ENCODE measurements around the gene TEX44.
"Not testable (repeated sequence)": the region's sequence is repeated elsewhere in the genome, so short reads cannot be mapped to it uniquely, and the experiment has no call there.

The TEX44 gene

DNA sequence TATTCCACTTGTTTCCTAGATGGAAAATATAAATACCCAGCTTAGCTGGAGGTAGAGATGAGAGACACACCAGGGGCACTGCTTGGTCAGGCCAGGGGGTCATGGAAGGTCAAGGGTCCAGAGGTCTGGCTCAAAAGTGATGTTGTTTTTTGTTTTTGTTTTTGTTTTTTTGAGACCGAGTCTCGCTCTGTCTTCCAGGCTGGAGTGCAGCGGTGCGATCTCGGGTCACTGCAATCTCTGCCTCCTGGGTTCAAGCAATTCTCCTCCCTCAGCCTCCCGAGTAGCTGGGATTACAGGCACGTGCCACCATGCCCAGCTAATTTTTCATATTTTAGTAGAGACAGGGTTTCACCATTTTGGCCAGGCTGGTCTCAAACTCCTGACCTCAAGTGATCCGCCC lies 36.2 kb upstream of the TEX44 start:
- H3K27ac ChIP-seq (ENCODE audit: low read length); H3K36me3 ChIP-seq (ENCODE audit: control insufficient read depth, insufficient read depth, low read length); H3K9me3 ChIP-seq (ENCODE audit: control insufficient read depth, insufficient read depth, low read length); H3K4me1 ChIP-seq (ENCODE audit: control insufficient read depth, insufficient read depth, low read length); H3K27me3 ChIP-seq (ENCODE audit: control insufficient read depth, insufficient read depth, low read length); H3K4me3 ChIP-seq (ENCODE audit: low read length); DNase-seq (ENCODE audit: low read depth, low spot score): not testable (repeated sequence)
- WGBS (ENCODE audit: insufficient coverage, insufficient read length), result no CpG with 5 or more reads among the region's 8 CpGs

DNA sequence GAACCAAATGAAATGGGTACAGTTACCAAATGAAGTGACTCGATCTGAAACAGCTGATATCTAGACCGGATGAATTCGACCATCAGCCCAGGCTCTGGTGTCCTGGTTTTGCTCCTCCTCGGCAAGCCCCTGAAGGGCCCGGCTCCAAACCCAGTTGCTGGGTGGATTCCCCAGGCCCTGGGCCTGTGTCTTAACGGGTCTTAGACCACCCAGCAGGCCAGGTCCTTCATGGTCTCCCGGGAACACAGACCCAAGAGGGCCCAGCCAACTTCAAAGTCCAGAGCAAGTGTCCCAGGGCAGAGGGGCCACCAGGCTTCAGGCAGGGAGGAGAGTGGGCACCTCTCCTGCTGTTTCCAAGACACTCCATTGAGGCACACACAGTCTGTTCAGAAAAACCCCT lies 35.7 kb upstream of the TEX44 start:
- Histone ChIP-seq H3K4me3 (ENCODE audit: low read length) (no peak overlapping the region), H3K27me3 (ENCODE audit: control insufficient read depth, insufficient read depth, low read length) (no peaks in the 10 kb centered on the region), H3K36me3 (ENCODE audit: control insufficient read depth, insufficient read depth, low read length) (no peaks in the 10 kb centered on the region), H3K4me1 (ENCODE audit: control insufficient read depth, insufficient read depth, low read length) (no peaks in the 10 kb centered on the region), H3K9me3 (ENCODE audit: control insufficient read depth, insufficient read depth, low read length) (no peaks in the 10 kb centered on the region), H3K27ac (ENCODE audit: low read length) (no peak overlapping the region)
- DNase-seq (ENCODE audit: low read depth, low spot score), result no peak
- no CpG with 5 or more reads among the region's 7 CpGs for WGBS (ENCODE audit: insufficient coverage, insufficient read length)

DNA sequence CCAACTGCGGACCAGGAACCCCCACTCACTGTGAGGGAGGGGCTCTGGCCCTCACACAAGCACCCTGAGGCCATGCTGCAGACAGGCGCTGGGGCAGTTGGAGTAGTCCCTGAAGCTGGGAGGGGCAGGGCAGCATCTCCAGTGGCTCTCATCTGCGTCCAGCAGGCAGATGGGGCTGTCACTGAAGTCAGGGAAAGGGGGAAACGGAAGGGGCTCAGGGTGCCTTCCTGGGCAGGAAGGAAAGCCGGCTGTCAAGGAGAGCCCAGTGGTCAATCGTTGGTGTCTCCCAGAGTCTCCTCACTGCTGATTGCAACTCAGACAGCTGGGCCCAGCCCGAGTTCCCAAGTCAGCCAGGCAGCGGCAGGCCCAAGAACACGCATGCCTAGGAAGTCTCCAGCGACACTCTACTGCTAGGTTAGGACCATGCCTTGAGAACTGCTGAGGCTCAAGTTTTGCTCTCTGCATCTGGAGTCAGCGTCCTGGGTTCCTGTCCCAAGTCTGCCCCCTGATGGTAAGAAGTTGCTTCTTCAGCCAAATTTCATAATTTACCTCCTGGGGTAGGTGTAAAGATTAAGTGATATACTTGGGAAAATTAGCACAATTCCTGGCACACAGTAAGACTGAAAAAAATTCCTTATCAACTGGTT lies 35.0 kb upstream of the TEX44 start:
- no peak overlapping the region for H3K27ac ChIP-seq (ENCODE audit: low read length)
- H3K9me3 ChIP-seq (ENCODE audit: control insufficient read depth, insufficient read depth, low read length), result no peaks in the 10 kb centered on the region
- no peaks in the 10 kb centered on the region for H3K4me1 ChIP-seq (ENCODE audit: control insufficient read depth, insufficient read depth, low read length)
- no peaks in the 10 kb centered on the region for H3K36me3 ChIP-seq (ENCODE audit: control insufficient read depth, insufficient read depth, low read length)
- H3K4me3 ChIP-seq (ENCODE audit: low read length), result no peak overlapping the region
- H3K27me3 ChIP-seq (ENCODE audit: control insufficient read depth, insufficient read depth, low read length), result no peaks in the 10 kb centered on the region
- DNase-seq (ENCODE audit: low read depth, low spot score), result peak; percentile 74
- WGBS (ENCODE audit: insufficient coverage, insufficient read length), result no CpG with 5 or more reads among the region's 11 CpGs

DNA sequence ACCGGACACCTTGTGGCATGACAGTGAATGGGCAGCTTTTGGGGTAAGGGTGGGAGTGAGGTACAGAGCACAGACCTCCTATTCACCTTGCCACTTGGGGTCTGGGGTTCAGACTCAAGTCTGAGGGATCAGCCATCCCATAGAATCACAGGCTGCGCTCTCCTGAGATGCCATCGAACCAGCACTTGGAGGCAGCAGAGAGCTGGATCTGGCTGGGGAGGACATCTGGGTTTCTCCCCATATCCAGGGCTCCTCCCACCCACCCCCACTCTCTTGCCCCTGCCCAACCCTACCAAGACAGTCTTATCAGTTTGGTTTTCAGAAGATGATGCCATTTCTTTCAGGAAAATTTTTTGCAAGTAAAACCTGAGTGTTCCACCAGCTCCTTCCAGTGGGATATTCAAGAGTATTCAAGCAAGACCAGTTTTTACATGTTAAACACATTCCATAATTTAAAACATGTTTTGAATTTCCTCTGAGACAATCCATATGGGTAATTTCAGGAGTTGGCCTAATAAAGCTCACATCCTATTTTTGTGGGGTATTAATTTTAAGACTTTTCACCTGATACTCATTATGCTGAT lies 29.2 kb upstream of the TEX44 start:
- Histone ChIP-seq H3K27me3 (ENCODE audit: control insufficient read depth, insufficient read depth, low read length) (no peaks in the 10 kb centered on the region), H3K4me1 (ENCODE audit: control insufficient read depth, insufficient read depth, low read length) (peaks cover 2% of the 10 kb centered on the region), H3K36me3 (ENCODE audit: control insufficient read depth, insufficient read depth, low read length) (no peaks in the 10 kb centered on the region), H3K9me3 (ENCODE audit: control insufficient read depth, insufficient read depth, low read length) (no peaks in the 10 kb centered on the region; the same call in 1 of the 2 replicates), H3K4me3 (ENCODE audit: low read length) (no peak overlapping the region), H3K27ac (ENCODE audit: low read length) (no peak overlapping the region)
- WGBS (ENCODE audit: insufficient coverage, insufficient read length), result no CpG with 5 or more reads among the region's 3 CpGs
- DNase-seq (ENCODE audit: low read depth, low spot score), result peak; percentile 71

DNA sequence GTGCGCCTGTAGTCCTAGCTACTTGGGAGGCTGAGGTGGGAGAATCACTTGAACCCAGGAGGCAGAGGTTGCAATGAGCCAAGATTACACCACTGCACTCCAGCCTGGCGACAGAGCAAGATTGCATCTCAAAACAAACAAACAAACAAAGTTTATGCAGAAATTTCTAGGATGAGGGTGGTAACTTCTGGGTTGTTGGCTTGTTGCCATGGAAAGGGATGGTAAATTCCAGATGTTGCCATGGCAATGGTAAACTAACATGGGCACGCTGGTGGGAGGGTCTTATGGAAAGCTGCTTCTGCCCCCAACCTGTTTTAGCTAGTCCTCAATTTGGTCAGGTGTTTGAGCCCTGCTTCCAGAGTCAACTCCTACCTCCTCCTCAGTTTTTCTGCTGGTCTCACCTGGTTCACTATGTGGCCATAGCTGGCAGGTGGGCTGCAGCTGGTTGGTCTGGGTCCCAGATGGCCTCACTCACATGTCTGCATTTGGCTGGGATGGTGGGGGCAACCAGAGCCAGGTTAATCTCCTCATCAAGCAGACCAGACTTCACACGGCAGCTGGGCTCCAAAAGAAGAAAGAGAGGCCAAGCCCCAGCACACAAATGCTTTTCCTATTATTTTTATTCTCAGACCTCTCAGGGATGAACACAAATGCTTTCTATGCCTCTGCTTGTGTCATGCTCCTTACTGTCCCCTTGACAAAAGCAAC lies 26.6 kb upstream of the TEX44 start:
- no CpG with 5 or more reads among the region's 4 CpGs for WGBS (ENCODE audit: insufficient coverage, insufficient read length)
- no peaks in the 10 kb centered on the region; the same call in 1 of the 2 replicates for H3K9me3 ChIP-seq (ENCODE audit: control insufficient read depth, insufficient read depth, low read length)

DNA sequence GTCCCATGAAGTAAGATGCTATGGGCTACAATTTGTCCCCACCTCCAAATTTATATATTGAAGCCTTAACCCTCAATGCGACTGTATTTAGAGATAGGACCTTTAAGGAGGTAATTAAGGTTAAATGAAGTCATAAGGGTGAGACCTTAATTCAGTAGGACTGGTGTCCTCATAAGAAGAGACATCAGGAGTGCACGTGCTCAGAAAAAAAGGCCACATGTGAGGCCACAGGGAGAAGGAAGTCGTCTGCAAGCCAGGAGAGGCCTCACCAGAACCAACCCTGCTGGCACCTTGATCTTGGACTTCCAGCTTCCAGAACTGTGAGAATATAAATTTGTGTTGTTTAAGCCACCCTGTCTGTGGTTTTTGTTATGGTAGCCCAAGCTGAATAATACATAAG lies 25.5 kb upstream of the TEX44 start:
- Histone ChIP-seq H3K36me3 (ENCODE audit: control insufficient read depth, insufficient read depth, low read length) (no peaks in the 10 kb centered on the region), H3K4me1 (ENCODE audit: control insufficient read depth, insufficient read depth, low read length) (peaks cover 4% of the 10 kb centered on the region), H3K27ac (ENCODE audit: low read length) (no peak overlapping the region), H3K27me3 (ENCODE audit: control insufficient read depth, insufficient read depth, low read length) (no peaks in the 10 kb centered on the region), H3K4me3 (ENCODE audit: low read length) (no peak overlapping the region), H3K9me3 (ENCODE audit: control insufficient read depth, insufficient read depth, low read length) (no peaks in the 10 kb centered on the region; the same call in 1 of the 2 replicates)
- no CpG with 5 or more reads among the region's 3 CpGs for WGBS (ENCODE audit: insufficient coverage, insufficient read length)
- no peak for DNase-seq (ENCODE audit: low read depth, low spot score)

More for the DNA sequence above, 26.6 kb upstream of the TEX44 start:
- Histone ChIP-seq H3K27me3 (ENCODE audit: control insufficient read depth, insufficient read depth, low read length) (no peaks in the 10 kb centered on the region), H3K4me3 (ENCODE audit: low read length) (no peak overlapping the region), H3K36me3 (ENCODE audit: control insufficient read depth, insufficient read depth, low read length) (no peaks in the 10 kb centered on the region), H3K4me1 (ENCODE audit: control insufficient read depth, insufficient read depth, low read length) (peaks cover 4% of the 10 kb centered on the region), H3K27ac (ENCODE audit: low read length) (no peak overlapping the region)
- DNase-seq (ENCODE audit: low read depth, low spot score), result no peak

DNA sequence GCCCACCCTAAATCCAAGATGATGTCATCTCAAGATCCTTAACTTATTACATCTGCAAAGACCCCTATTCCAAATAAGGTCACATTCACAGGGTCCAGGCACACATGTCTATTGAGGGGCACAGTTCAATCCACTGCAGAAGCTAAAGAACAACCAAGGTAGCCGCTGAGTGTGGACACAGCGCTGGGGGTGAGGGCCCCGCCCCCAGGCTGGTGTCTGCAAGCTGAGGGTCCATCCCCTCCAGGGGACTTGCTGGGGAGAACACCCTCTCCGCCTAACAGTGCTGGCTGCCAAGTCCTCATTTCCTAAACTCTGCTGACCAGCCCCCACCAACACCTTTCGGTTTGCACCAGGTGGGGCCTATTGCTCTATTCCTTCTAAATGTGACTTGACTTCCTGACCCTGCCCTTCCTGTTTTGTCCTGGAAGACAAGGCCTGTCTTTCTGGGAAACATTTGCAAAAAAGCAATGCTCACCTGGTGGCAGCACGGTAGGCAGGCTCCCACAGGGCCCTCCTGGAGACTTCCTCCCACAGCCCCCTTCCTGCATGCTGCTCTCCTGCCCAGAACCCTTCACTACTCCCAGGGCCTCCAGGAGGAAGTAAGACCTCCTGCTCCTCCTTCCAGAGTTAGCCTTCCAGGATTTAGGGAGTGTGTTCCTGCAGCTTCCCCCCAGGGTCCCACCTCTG lies 24.4 kb upstream of the TEX44 start:
- no peaks in the 10 kb centered on the region for H3K36me3 ChIP-seq (ENCODE audit: control insufficient read depth, insufficient read depth, low read length)
- H3K27me3 ChIP-seq (ENCODE audit: control insufficient read depth, insufficient read depth, low read length), result no peaks in the 10 kb centered on the region
- peaks cover 6% of the 10 kb centered on the region for H3K4me1 ChIP-seq (ENCODE audit: control insufficient read depth, insufficient read depth, low read length)
- H3K27ac ChIP-seq (ENCODE audit: low read length), result no peak overlapping the region
- no CpG with 5 or more reads among the region's 6 CpGs for WGBS (ENCODE audit: insufficient coverage, insufficient read length)
- no peak overlapping the region for H3K4me3 ChIP-seq (ENCODE audit: low read length)
- H3K9me3 ChIP-seq (ENCODE audit: control insufficient read depth, insufficient read depth, low read length), result no peaks in the 10 kb centered on the region; the same call in 1 of the 2 replicates
- DNase-seq (ENCODE audit: low read depth, low spot score), result no peak

DNA sequence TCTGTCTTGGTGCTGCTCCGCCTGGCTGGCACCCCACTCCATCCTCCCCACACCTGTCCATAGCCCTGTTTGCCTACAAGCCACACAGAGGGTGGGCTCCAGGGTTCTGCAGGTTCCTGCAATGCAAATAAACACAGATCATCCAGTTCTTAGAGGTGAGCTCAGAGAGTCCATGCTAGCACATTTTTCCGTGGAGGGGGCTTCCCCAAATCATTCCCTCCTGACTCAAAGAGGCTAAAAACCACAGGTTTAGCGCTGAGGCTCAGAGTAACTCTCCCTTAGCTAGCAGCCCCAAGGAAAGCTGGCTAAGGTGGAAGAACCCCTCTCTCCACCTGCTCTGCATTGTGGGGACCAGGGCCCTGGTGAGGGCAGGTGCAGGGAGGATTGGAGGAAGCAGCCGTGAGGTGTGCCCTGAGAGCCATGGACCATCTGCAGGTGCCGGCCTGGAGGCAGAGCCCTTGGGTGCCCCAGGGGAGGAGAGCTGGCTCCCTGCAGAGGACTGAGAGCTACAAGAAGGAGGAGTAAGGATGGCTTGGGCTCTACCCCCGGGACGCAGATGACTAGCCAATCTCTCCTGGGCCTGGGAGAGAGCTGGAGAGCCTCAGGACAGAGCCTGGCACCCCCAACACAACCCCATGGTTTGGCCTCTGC lies 23.8 kb upstream of the TEX44 start:
- Histone ChIP-seq H3K36me3 (ENCODE audit: control insufficient read depth, insufficient read depth, low read length) (no peaks in the 10 kb centered on the region), H3K9me3 (ENCODE audit: control insufficient read depth, insufficient read depth, low read length) (no peaks in the 10 kb centered on the region; the same call in 1 of the 2 replicates), H3K27me3 (ENCODE audit: control insufficient read depth, insufficient read depth, low read length) (no peaks in the 10 kb centered on the region), H3K4me1 (ENCODE audit: control insufficient read depth, insufficient read depth, low read length) (peaks cover 10% of the 10 kb centered on the region), H3K27ac (ENCODE audit: low read length) (no peak overlapping the region), H3K4me3 (ENCODE audit: low read length) (no peak overlapping the region)
- DNase-seq (ENCODE audit: low read depth, low spot score), result no peak
- WGBS (ENCODE audit: insufficient coverage, insufficient read length), result no CpG with 5 or more reads among the region's 7 CpGs

DNA sequence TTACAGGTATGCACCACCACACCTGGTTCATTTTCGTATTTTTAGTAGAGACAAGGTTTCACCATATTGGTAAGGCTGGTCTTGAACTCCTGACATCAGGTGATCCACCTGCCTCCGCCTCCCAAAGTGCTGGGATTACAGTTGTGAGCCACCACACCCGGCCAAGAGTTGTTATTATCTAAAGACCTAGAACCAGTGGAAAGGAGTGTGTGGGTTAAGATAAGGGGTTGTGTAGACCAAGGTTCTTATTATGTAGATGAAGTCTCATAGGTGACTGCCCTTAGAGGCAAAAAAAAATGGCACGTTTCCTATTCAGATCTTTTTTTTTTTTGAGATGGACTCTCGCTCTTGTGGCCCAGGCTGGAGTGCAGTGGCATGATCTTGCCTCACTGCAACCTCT lies 21.7 kb upstream of the TEX44 start:
- DNase-seq (ENCODE audit: low read depth, low spot score); H3K4me3 ChIP-seq (ENCODE audit: low read length); H3K36me3 ChIP-seq (ENCODE audit: control insufficient read depth, insufficient read depth, low read length); H3K27ac ChIP-seq (ENCODE audit: low read length); H3K9me3 ChIP-seq (ENCODE audit: control insufficient read depth, insufficient read depth, low read length); H3K27me3 ChIP-seq (ENCODE audit: control insufficient read depth, insufficient read depth, low read length): not testable (repeated sequence)
- WGBS (ENCODE audit: insufficient coverage, insufficient read length), result no CpG with 5 or more reads among the region's 5 CpGs
- peaks cover 14% of the 10 kb centered on the region for H3K4me1 ChIP-seq (ENCODE audit: control insufficient read depth, insufficient read depth, low read length)

DNA sequence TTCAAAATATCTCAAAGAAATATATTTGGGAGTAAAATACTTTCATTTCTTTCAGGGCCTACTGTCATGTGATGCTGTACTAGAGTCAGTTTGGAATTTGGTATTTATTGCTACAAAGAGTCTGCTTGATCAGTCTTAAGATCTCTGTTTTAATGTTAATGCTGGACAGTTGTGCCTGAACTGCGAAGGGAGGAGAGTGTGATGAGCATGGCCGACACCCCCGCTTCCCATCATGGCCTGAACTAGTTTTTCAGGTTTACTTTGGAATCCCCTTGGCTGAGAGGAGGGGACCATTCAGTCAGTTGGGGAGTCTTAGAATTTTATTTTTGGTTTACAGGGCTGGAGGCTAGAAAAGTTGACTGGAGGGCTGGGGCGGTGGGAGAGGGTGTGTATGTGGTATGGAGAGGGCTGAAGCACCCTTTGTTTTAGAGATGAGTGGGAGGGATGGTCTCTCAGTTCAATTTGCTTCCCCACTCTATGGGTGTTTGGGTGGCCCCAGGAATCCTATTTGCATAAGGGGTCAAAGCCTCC lies 20.9 kb upstream of the TEX44 start:
- Histone ChIP-seq H3K27ac (ENCODE audit: low read length) (no peak overlapping the region), H3K4me1 (ENCODE audit: control insufficient read depth, insufficient read depth, low read length) (peaks cover 18% of the 10 kb centered on the region), H3K9me3 (ENCODE audit: control insufficient read depth, insufficient read depth, low read length) (no peaks in the 10 kb centered on the region), H3K4me3 (ENCODE audit: low read length) (no peak overlapping the region), H3K27me3 (ENCODE audit: control insufficient read depth, insufficient read depth, low read length) (no peaks in the 10 kb centered on the region), H3K36me3 (ENCODE audit: control insufficient read depth, insufficient read depth, low read length) (no peaks in the 10 kb centered on the region)
- no peak for DNase-seq (ENCODE audit: low read depth, low spot score)
- WGBS (ENCODE audit: insufficient coverage, insufficient read length), result no CpG with 5 or more reads among the region's 4 CpGs

All from iPS DF 6.9 (cell line).